Endothelial cell of umbilical vein (primary cell): ENCODE data around the gene PPP2R2C.

ENCODE experiments used
- EZH2 ChIP-seq: IDR thresholded peaks from 2 replicates; pipeline ENCODE4 v1.6.1; 2012; ENCODE audit warnings: borderline replicate concordance, low read depth, mild to moderate bottlenecking, moderate library complexity, low read length, inconsistent platforms; ENCODE audit not compliant: severe bottlenecking
- JUN ChIP-seq: IDR thresholded peaks from 2 replicates; pipeline ENCODE4 v1.6.1; 2011; ENCODE audit warnings: borderline replicate concordance, low read depth; ENCODE audit not compliant: insufficient read length, insufficient read depth
- MYC ChIP-seq: IDR thresholded peaks from one replicate; pipeline ENCODE4 v1.6.1; 2011; ENCODE audit warnings: mild to moderate bottlenecking, low read depth, low read length
- POLR2A ChIP-seq: IDR thresholded peaks from 2 replicates; pipeline ENCODE4 v1.6.1; 2012; ENCODE audit warnings: low read depth, mild to moderate bottlenecking, control low read depth, low read length
- POLR2AphosphoS5 ChIP-seq: IDR thresholded peaks from 2 replicates; pipeline ENCODE4 v1.6.1; 2012; ENCODE audit warnings: low read depth, mild to moderate bottlenecking, control low read depth, low read length, moderate library complexity; ENCODE audit not compliant: insufficient read depth
- TF ChIP-seq, protein P1 (sequence below), 2 donors: IDR thresholded peaks; 1 replicate in 1 of 2; 2 replicates in 1 of 2; pipeline ENCODE4 v1.5.1; 2011; ENCODE audit warnings: low read length in 2 of 2, mild to moderate bottlenecking in 2 of 2, moderate library complexity in 2 of 2, control low read depth in 1 of 2, inconsistent platforms in 1 of 2, low read depth in 1 of 2; ENCODE audit not compliant: insufficient read depth in 1 of 2; ENCODE audit errors: extremely low read depth in 1 of 2
- TF ChIP-seq, protein P2 (sequence below): IDR thresholded peaks from 2 replicates; pipeline ENCODE4 v1.6.1; 2011; ENCODE audit not compliant: insufficient read depth, insufficient read length

DNA sequence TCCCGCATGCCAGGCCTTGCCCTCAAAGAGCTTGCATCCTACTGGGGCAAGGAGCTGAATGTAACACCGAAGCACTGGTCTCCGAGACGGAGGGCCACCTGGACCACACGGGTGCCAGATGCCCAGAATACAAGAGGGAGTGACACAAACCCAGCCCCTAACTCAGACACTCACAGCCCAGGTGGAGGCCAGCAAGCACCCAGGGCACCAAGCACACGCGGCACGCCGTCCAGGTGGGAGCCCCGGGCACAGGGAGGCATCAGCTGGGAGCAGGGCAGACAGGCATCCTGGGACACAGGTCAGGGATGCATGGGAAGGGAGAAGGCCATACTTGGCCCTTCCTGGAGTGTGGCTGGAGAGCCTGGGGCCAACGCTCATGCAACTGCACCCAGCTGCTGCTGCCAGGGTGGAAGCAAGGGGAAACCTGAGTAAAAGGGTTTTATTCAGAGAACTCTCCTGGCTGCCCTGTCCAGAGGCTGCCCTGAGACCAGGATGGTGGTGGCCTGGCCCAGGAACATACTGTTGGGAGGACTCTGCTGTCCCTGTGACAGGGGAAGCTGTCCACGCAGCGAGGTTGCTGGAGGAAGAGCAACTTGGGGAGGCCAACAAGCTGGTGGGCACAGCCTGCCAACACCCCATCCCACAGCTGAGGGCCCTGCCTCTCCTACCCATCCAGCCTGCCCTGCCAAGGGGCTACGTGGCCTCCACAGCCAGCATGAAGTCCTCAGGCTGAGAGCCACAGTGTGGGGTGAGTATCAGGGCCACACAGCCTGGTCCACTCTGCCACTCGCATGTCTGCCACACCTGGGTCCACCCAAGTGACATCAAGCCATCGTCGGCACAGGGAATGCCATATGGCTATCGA, 22.2 kb upstream of the PPP2R2C start:
- TF ChIP-seq, protein P1, sequence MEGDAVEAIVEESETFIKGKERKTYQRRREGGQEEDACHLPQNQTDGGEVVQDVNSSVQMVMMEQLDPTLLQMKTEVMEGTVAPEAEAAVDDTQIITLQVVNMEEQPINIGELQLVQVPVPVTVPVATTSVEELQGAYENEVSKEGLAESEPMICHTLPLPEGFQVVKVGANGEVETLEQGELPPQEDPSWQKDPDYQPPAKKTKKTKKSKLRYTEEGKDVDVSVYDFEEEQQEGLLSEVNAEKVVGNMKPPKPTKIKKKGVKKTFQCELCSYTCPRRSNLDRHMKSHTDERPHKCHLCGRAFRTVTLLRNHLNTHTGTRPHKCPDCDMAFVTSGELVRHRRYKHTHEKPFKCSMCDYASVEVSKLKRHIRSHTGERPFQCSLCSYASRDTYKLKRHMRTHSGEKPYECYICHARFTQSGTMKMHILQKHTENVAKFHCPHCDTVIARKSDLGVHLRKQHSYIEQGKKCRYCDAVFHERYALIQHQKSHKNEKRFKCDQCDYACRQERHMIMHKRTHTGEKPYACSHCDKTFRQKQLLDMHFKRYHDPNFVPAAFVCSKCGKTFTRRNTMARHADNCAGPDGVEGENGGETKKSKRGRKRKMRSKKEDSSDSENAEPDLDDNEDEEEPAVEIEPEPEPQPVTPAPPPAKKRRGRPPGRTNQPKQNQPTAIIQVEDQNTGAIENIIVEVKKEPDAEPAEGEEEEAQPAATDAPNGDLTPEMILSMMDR (IDR thresholded peaks at IDR 0.05; ENCODE audit: extremely low read depth in 1 of 2, insufficient read depth in 1 of 2, low read depth in 1 of 2, low read length in 2 of 2), result no peak
- TF ChIP-seq, protein P2, sequence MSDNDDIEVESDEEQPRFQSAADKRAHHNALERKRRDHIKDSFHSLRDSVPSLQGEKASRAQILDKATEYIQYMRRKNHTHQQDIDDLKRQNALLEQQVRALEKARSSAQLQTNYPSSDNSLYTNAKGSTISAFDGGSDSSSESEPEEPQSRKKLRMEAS, result no peak
- TF ChIP-seq POLR2A, result no peak
- TF ChIP-seq MYC, result no peak
- TF ChIP-seq POLR2AphosphoS5, result no peak
- no peak for TF ChIP-seq EZH2
- no peak for TF ChIP-seq JUN
